ENCODE measurements around the gene ZNF175.

DNA sequence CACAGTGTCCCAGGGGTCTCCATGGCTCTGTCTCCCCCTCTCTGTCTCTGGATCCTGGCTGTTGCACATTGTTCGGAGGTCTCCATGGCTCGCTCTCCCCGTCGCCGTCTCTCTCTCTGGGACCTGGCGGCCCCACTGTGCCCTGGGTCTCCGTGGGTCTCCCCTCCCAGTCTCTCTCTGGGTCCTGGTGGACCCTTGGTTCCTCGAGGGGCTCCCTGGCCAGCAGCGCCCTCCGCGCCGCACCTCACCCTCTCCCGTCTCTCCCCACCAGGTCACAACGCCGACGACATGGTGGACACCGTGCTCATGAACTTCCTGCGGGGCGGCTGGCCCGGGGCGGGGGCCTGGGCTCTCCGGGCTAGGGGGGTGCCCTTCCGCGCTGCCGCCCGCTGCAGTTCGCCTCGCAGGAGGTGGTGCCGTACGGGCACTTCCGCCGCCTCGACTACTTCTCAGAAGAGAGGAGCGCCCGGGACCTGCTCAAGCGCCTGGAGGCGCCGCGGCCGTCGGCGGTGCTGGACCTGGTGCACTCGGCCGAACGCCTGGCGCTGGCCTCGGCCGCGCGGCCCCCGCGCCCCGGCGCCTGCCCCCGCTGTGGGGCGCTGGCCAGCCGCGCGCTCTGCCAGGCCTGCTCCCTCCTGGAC, 30.0 kb downstream of the ZNF175 start:
- TF ChIP-seq, protein P1, sequence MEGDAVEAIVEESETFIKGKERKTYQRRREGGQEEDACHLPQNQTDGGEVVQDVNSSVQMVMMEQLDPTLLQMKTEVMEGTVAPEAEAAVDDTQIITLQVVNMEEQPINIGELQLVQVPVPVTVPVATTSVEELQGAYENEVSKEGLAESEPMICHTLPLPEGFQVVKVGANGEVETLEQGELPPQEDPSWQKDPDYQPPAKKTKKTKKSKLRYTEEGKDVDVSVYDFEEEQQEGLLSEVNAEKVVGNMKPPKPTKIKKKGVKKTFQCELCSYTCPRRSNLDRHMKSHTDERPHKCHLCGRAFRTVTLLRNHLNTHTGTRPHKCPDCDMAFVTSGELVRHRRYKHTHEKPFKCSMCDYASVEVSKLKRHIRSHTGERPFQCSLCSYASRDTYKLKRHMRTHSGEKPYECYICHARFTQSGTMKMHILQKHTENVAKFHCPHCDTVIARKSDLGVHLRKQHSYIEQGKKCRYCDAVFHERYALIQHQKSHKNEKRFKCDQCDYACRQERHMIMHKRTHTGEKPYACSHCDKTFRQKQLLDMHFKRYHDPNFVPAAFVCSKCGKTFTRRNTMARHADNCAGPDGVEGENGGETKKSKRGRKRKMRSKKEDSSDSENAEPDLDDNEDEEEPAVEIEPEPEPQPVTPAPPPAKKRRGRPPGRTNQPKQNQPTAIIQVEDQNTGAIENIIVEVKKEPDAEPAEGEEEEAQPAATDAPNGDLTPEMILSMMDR (optimal IDR thresholded peaks at IDR 0.05 in 1 of 3, IDR thresholded peaks at IDR 0.05 in 1 of 3, conservative IDR thresholded peaks at IDR 0.05 in 1 of 3; ENCODE audit: extremely low read depth in 1 of 3, insufficient read depth in 2 of 3, low read length in 3 of 3) = no peak
- TF ChIP-seq EZH2 (IDR thresholded peaks at IDR 0.05; ENCODE audit: low read length) = no peak
